Psoas muscle (tissue), 8 donors: ENCODE measurements around the gene CMTM7. TPM values are rescaled to one million over a fixed set of nuclear protein-coding genes. Genes with fewer than 3 reads are reported as not detected.

Source experiments
- ATAC-seq, 4 donors: fragments of 200-7000 bp; cut with Tn5 transposase; one replicate each; pipeline ENCODE4 v1.9.1; 2020; ENCODE audit warnings: moderate library complexity in 3 of 4, mild to moderate bottlenecking in 2 of 4
- DNase-seq, 2 donors: peaks; one replicate each; pipeline ENCODE4 v3.0.0-alpha.2; 2020
- H3K27ac ChIP-seq: fragments of 200-600 bp; one replicate; pipeline ENCODE4 v1.8.0; 2022
- H3K27me3 ChIP-seq, 3 donors: fragments of 200-600 bp in 1 of 3; one replicate each; pipeline versions ENCODE4 v1.6.1 to v1.8.0; 2013 to 2022; ENCODE audit warnings: low read length in 2 of 3, mild to moderate bottlenecking in 2 of 3, moderate library complexity in 1 of 3; ENCODE audit not compliant: insufficient read depth in 3 of 3
- H3K36me3 ChIP-seq, 2 donors: fragments of 200-600 bp in 1 of 2; one replicate each; pipeline versions ENCODE4 v1.6.1 to v1.8.0; 2013 to 2022; ENCODE audit warnings: low read depth in 1 of 2, mild to moderate bottlenecking in 1 of 2, moderate library complexity in 1 of 2; ENCODE audit not compliant: insufficient read depth in 1 of 2
- H3K4me1 ChIP-seq: fragments of 200-600 bp; one replicate; pipeline ENCODE4 v1.8.0; 2022
- H3K4me3 ChIP-seq: fragments of 200-600 bp; one replicate; pipeline ENCODE4 v1.8.0; 2022; ENCODE audit warnings: mild to moderate bottlenecking
- H3K9me3 ChIP-seq: fragments of 200-600 bp; one replicate; pipeline ENCODE4 v1.8.0; 2022
- CTCF ChIP-seq: fragments of 200-600 bp; IDR thresholded peaks from one replicate; pipeline ENCODE4 v1.8.0; 2022; ENCODE audit warnings: antibody characterized with exemption
- WGBS, 3 donors: extraction: QIAGEN DNeasy Blood & Tissue Kit; methylation state at CpG; one replicate each; pipeline versions ENCODE4 v1.1.6 to v1.1.7; 2013; 5-methylcytosine and 5-hydroxymethylcytosine counted together
- intact Hi-C, 2 donors: fragments of 100-400 bp; cut with DNase I; formaldehyde crosslinking; loops; one replicate each; pipeline versions ENCODE4 v1.11.0 to v1.14.2; 2022
- polyA plus RNA-seq, 3 donors: library from polyadenylated mRNA; stranded (reverse); fragments of 200-250 nt; gene quantifications; one replicate each; pipeline ENCODE4 v1.2.3, GENCODE V29; 2013
- total RNA-seq, 4 donors: library from RNA; stranded (reverse); fragmentation: NEBNext Ultra II Directional in 2 of 4; extraction: Animal tissue kit (Norgen Biotek cat#: 25700) in 2 of 4; gene quantifications; one replicate each; pipeline versions ENCODE4 v1.2.1 to v1.2.4, GENCODE V29; 2021 to 2023
- donor health status: healthy with polysubstance abuse.
- donor health status: DM: no; HTN: no; CAD: no; lungs with moderate emphysema.
- donor health status: Bipolar disorder and iron deficiency.
- donor health status: healthy.
- donor health status: DM: yes; HTN: yes; CAD: no.
- donor health status: DM: no; HTN: no; CAD: no.
- donor health status: DM: no; HTN: no; CAD: no.
- donor health status: DM: yes; HTN: yes; CAD: no.

Gene CMTM7
- total and polyA plus RNA-seq, 7 donors, result 0.65 to 18.5 (median 2.6) TPM

GRCh38 chr3:32406486-32407408, 15.1 kb downstream of the CMTM7 start:
- ATAC-seq (no peak), DNase-seq (no peak)
- Histone ChIP-seq H3K36me3 (no peaks in the 10 kb centered on the region), H3K4me1 (no peaks in the 10 kb centered on the region), H3K9me3 (no peaks in the 10 kb centered on the region), H3K27ac (no peak overlapping the region), H3K4me3 (no peak overlapping the region), H3K27me3 (no peaks in the 10 kb centered on the region)
- intact Hi-C loops, result no loop called here
- WGBS, 3 donors, result 85 to 90% (median 88%) methylated on average over 7 of the region's 7 CpGs
- no peak for TF ChIP-seq CTCF

DNA sequence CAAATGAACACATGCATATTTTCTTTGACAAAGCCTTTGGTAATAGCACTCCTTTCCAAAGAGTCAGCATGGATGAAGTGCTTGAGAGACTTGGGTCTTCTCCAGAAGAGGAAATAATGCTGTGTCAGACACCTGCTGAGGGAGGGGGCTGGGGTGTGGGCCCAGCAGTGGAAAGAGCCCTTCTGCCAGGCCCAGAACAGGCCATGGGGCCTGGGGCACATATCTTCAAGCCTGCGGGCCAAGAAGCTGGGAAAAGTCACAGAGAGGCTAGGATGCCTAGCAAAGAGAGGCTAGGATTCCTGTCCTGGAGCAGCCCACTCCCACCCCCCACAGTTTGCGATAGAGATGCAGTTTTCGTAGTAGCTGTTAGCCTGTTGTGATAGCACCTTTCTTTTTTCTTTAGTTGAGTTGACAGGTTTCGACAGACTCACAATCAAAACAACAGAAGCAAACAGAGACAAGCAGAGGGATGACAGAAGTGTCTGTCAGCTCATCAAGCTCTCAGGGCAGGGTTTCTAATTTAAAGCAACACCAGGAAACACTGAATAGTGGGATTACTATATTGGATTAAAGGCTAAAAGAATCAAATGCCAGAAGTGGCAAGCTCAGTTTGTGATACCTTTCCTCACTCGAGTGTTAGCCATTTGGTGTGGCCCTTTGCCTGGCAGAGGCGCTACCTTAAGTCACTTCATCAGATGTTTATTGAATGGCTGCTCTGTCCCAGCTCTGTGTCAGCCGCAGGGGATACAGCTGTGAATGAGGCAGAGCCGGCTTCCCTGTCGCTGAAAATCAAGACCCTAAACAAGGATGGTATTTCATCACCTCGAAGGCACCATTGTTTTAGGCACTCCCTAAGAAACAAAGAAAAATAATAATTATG, 19.0 kb downstream of the CMTM7 start:
- no peaks in the 10 kb centered on the region for H3K4me1 ChIP-seq
- DNase-seq (no peak), ATAC-seq (no peak)
- no peak overlapping the region for H3K4me3 ChIP-seq
- H3K9me3 ChIP-seq, result no peaks in the 10 kb centered on the region
- TF ChIP-seq CTCF, result no peak
- no peak overlapping the region for H3K27ac ChIP-seq
- H3K36me3 ChIP-seq, result no peaks in the 10 kb centered on the region
- 78 to 90% (median 87%) methylated on average over 10 of the region's 10 CpGs for WGBS, 3 donors
- intact Hi-C loops, result no loop called here
- no peaks in the 10 kb centered on the region for H3K27me3 ChIP-seq

DNA sequence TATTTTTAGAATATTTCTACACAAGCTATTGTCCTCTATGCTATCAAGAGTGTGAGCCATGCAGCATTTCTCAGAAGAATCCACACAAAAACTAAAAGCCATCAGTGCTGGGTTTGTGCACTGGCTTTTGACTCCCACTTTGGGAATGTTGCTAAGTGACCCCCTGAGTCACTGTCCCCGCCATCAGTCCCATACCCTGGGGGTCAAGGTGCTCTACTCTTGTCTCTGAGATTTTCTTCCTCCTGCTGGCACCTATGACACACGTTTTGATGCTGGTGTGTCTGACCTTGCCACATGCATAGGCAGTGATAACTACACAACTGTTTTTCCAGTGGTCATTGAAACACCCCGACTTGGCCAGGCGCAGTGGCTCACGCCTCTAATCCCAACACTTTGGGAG, 19.8 kb downstream of the CMTM7 start:
- H3K4me1 ChIP-seq, result no peaks in the 10 kb centered on the region
- H3K4me3 ChIP-seq, result no peak overlapping the region
- no peaks in the 10 kb centered on the region for H3K36me3 ChIP-seq
- DNase-seq (no peak), ATAC-seq (no peak)
- H3K9me3 ChIP-seq, result no peaks in the 10 kb centered on the region
- intact Hi-C loops, result no loop called here
- 92 to 95% (median 92%) methylated on average over 5 of the region's 5 CpGs for WGBS, 3 donors
- no peak overlapping the region for H3K27ac ChIP-seq
- no peak for TF ChIP-seq CTCF
- H3K27me3 ChIP-seq, result no peaks in the 10 kb centered on the region

- 93 to 96% (median 95%) methylated on average over 3 of the region's 3 CpGs for WGBS, 3 donors
- DNase-seq, result no peak
- ATAC-seq, result no peak
- Histone ChIP-seq H3K9me3 (no peaks in the 10 kb centered on the region), H3K27ac (no peak overlapping the region), H3K4me1 (no peaks in the 10 kb centered on the region), H3K4me3 (no peak overlapping the region), H3K27me3 (no peaks in the 10 kb centered on the region), H3K36me3 (no peaks in the 10 kb centered on the region)
- TF ChIP-seq CTCF, result no peak
- intact Hi-C loops, result no loop called here
Measured at GRCh38 chr3:32412887-32413286, 21.2 kb downstream of the CMTM7 start.
